Activated CD4-positive, alpha-beta T cell treated with anti-CD3 and anti-CD28 coated beads, Interleukin-2, Interleukin-6, amounts not matched to agents 100 ng/mL and 50 ng/mL, durations not matched to agents 16 hours and 8 hours (primary cell): ENCODE measurements around the gene ACLY.
"Not testable (repeated sequence)": the region's sequence is repeated elsewhere in the genome, so short reads cannot be mapped to it uniquely, and the experiment has no call there.

ENCODE experiments used
- DNase-seq: peaks from one replicate; pipeline ENCODE4 v3.0.0-alpha.2; 2020

ACLY gene

GRCh38 chr17:41870097-41870496 lies 48.7 kb downstream of the ACLY start:
- no peak for DNase-seq

GRCh38 chr17:41869426-41869825 lies 49.3 kb downstream of the ACLY start:
- no peak for DNase-seq

DNA sequence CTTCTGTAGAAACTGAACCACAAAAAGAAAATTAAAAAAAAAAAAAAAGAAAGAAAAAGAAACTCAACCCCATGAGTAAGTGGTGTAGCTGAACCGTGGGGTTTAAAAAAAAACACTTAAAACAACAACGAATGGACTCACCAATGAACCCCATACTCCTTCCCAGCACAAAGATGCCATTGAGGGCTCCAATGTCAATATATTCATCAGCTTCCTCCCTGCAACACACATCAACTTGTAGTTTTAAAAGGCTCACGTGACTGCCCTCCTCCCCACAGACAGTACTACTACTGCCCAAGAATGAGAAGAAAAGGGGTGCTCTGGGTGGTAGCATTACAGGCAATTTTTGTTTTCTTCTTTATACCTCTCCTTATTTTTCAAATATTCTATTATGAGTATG lies 50.2 kb downstream of the ACLY start:
- no peak for DNase-seq

GRCh38 chr17:41865596-41865893 lies 53.2 kb downstream of the ACLY start:
- no peak for DNase-seq

DNA sequence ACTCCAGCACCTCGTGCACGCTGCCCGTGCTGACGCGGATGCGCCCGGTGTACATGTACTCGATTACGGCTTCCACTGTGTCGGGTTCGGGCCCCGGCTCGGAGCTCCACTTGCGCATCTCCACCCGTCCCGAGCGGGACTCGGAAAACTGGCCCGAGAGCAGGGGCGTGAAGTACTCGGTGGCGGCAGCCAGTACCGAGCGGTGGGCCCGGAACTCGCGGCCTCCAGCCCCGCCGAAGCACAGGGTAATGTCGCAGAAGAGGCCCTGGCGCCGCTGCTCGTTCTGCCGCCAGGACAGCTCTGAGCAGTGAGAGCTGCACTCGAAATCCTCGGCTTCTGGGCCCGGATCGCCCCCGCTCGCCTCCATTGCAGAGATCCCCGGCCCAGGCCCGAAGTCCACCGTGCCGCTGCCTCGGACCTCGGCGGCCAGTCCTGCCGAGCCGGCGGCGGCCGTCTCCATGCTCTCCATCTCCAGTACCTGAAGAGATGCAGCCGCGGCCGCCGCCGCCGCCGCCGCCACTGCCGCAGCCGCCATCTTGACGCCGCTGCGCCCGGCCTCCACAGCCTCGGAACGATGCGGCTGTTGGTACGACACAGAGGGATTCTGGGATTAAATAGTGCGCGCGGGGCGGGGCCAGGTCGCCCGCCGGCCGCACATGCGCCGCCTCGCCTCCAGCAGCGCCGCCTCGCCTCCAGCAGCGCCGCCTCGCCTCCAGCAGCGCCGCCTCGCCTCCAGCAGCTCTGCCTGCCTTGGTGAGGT lies 53.7 kb downstream of the ACLY start, which contains the start of gene KLHL11:
KLHL11 (minus strand) TSS at position 588 of the 760 bp plus-strand sequence; CDS start at position 535, 53 bp downstream.
- peak; percentile 93 for DNase-seq

- DNase-seq = no peak
These were observed 54.3 kb downstream of the ACLY start for GRCh38 chr17:41864498-41864835.

DNA sequence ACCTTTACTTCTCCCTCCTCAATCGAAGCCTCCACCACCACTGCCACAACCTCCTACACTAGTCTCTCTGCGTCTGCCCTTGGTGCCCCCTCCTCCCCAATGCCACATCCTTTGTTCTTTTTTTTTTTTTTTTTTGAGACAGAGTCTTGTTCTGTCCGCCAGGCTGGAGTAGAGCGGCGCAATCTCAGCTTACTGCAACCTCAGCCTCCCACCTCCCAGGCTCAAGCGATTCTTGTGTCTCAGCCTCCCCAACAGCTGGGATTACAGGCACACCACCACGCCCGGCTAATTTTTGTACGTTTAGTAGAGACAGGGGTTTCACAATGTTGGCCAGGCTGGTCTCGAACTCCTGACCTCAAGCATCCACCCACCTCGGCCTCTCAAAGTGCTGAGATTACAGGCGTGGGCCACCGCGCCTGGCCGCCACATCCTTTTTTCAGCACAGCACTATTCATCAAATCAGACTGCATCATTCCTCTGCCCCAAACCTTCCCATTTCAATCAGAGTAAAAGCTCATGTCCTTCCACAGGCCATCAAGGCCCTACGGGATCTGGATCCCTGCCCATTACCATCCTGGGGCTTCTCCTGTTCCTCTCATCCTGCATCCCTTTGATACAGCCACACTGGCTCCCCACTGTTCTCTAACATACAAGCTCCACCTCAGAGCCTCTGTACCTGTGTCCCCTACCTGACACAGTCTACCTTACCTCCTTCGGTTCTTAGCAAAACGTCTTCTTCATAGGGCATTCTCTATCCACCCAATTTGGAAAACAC lies 55.5 kb downstream of the ACLY start:
- DNase-seq = peak; percentile 42

- DNase-seq = no peak
These were observed 58.4 kb downstream of the ACLY start for GRCh38 chr17:41860254-41860931.

- not testable (repeated sequence) for DNase-seq
These were observed 67.4 kb downstream of the ACLY start for GRCh38 chr17:41851382-41851781.

GRCh38 chr17:41849251-41849990 lies 69.3 kb downstream of the ACLY start:
- DNase-seq = no peak

- no peak for DNase-seq
These were observed 70.0 kb downstream of the ACLY start for GRCh38 chr17:41848788-41849187.

DNA sequence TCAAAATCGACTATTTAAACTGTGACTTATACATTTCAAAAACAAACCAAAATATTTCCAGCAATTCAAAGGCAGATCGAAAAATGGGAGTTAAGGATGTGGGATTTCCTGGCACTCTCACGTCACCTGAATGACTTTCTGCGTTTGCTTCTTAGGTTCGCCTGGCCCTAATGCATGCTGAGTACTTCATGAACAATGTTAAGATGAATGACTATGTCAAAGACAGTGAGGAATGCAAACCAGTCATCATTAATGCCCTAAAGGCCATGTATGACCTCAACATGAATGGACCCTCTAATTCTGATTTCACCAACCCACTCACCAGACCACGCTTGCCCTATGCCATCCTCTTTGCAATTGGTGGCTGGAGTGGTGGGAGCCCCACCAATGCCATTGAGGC lies 73.8 kb downstream of the ACLY start:
- no peak for DNase-seq

GRCh38 chr17:41840781-41841180 lies 78.0 kb downstream of the ACLY start:
- not testable (repeated sequence) for DNase-seq

- not testable (repeated sequence) for DNase-seq
These were observed 79.3 kb downstream of the ACLY start for GRCh38 chr17:41839448-41839847.

- no peak for DNase-seq
These were observed 80.8 kb downstream of the ACLY start, which contains the start of gene KLHL10 for GRCh38 chr17:41837761-41838538. TSS of gene KLHL10 (plus strand) at chr17:41837825. CDS start at chr17:41837933, 108 bp downstream.

- no peak for DNase-seq
These were observed 82.1 kb downstream of the ACLY start for GRCh38 chr17:41836550-41837196.

DNA sequence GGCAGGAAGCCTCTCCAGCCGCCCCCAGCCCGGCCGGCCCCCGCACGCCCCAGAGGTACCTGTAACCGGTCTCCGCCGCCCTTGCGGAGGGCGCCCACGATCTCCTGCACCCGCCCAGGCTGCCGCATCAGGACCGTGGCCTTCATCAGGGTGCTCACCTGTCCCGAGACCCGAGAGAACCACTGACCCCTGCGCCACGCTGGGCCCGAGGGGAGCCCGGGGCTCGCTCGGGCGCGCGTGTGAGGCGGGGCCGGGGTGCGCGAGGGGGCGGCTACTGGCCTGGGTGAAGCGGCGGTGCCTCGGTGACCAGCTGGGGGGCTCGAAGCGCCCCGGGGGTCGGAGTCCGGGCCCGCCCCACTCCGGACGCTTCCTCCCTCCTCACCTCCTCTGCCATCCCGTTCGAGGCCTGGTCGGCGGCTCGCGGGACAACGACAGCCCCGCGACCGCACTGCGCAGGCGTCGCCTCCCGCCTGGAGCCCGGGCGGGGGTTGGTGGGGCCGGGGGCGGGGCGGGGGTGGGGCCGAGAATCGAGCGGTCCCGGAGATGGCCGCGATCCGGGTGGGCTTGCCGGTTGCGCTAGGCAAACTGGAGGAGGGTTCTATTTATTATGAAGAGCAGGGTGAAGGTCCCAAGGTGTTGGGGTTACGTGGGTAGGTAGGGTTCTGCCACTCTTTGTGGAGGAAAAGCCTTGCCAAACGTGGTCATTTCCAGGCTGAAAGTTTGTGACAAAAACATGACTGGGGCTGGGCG lies 82.8 kb downstream of the ACLY start, which contains the start of gene NT5C3B:
NT5C3B (minus strand) TSS at position 433 of the 750 bp plus-strand sequence; CDS start at position 394, 39 bp downstream.
- DNase-seq = peak; percentile 74

DNA sequence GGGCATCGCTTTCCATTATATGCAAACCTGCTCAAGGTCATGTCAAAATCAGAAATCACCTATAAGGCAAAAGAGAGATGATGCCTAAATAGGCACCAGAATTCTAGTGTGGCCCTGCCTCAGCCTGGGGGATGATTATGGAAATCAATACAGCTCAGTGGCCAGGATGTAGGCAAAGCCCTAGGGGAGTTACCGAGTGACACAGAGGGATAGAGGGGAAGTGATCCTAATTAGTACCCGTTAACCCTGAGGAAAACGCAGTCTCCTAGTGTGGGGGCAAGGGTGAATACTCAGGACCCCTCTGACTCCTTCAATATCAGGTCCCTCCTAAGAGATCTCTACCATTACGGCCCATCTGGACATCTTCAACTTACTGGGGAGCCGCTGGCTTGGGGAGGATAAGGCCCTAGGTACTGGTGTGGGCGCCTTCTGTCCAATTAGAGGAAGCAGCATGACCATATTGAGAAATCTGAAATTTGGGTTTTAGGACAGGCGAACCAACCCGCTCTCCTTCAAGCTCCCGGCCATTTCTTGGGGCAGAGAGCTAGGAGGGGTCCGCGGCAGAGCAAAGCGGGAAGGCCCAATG lies 83.4 kb downstream of the ACLY start:
- DNase-seq = no peak

GRCh38 chr17:41829961-41830360 lies 88.8 kb downstream of the ACLY start:
- DNase-seq = not testable (repeated sequence)

DNA sequence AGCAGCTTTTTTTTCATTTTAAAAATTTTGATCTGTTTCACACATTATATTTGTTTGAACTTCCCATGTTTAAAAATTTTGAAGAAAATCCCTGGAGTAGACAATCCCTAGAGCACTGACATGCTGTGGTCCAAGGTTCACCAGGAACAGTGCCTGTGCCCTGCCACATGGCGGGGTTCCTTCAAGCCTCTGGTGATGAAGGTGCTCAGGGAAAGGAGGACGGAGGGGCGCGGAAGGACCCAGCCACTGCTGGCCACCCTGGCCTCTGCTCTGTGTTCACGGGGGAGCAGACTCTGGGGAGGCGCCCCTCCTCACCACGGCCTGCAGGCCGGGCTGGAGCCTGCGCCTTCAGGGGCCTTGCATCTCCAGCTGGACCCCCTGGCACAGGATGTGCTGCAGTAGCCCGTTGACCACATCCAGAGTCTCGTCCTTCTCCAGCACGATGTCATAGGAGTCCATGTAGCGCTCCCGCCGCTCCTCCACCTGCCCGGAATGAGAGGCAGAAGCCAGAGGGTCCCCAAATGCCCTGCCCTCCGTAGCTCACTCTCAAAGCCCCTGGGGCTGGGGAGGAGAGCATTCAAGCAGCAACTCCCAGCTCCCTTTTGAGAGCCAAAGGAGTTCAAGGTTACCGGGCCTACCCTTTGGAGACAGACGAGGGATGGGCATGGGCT lies 93.4 kb downstream of the ACLY start:
- no peak for DNase-seq
